ENCODE data around the gene TKFC. TPM values are rescaled to one million over a fixed set of nuclear protein-coding genes. Genes with fewer than 3 reads are reported as not detected.
A peak's percentile ranks its signal among the peaks of the same experiment; 100 is the strongest.

Gene TKFC
- total and polyA plus RNA-seq, 2 donors from 2014 or later: 64.6 to 107 TPM

DNA sequence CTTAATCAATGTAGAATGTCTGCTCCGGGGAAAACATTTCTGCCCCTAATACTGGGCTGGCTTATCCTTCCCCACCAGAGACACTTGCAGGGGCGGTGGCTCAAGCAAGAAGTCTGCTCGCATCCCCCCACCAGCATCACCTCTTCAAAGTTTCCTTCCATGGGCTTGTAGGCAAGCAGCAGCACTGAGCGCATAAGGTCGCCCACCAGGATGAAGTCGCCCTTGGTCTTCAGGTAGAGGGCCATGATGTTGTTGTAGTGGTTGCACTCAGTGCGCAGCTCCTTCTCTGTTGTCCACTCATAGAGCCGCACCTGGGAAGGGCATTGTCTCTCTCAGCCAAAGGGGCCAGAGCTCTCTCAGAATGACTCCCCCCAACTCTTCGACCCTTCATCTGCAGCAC is 29.3 kb upstream of the TKFC start:
- Histone ChIP-seq H3K9me3 (ENCODE audit: control insufficient read depth in 2 of 3, insufficient read depth in 1 of 3, low read length in 3 of 3) (no peaks in the 10 kb centered on the region), H3K27ac (ENCODE audit: low read depth in 2 of 2, low read length in 2 of 2) (no peak overlapping the region), H3K9ac (ENCODE audit: low read length in 3 of 3) (no peak overlapping the region), H3K36me3 (ENCODE audit: control insufficient read depth in 2 of 3, insufficient read depth in 3 of 3, low read length in 3 of 3) (peaks cover 20 to 74% (median 50%) of the 10 kb centered on the region in 3 donors), H3K4me1 (ENCODE audit: control insufficient read depth in 2 of 3, insufficient read depth in 2 of 3, low read depth in 1 of 3, low read length in 3 of 3) (no peaks in the 10 kb centered on the region), H3K27me3 (ENCODE audit: control insufficient read depth, insufficient read depth, low read length) (no peaks in the 10 kb centered on the region), H3K4me3 (ENCODE audit: low read length in 3 of 3) (no peak overlapping the region)
- no peak for TF ChIP-seq CTCF (IDR thresholded peaks at IDR 0.05; ENCODE audit: borderline replicate concordance, extremely low read depth, insufficient read depth)
- FAIRE-seq (no peak), DNase-seq (no peak)
- intact Hi-C loops (cut with DNase I): no loop called here

GRCh38 chr11:61305417-61305816 is 27.6 kb upstream of the TKFC start:
- Histone ChIP-seq H3K27me3 (ENCODE audit: control insufficient read depth, insufficient read depth, low read length) (no peaks in the 10 kb centered on the region), H3K4me3 (ENCODE audit: low read length in 3 of 3) (no peak overlapping the region), H3K9ac (ENCODE audit: low read length in 3 of 3) (no peak overlapping the region), H3K4me1 (ENCODE audit: control insufficient read depth in 2 of 3, insufficient read depth in 2 of 3, low read depth in 1 of 3, low read length in 3 of 3) (no peaks in the 10 kb centered on the region), H3K27ac (ENCODE audit: low read depth in 2 of 2, low read length in 2 of 2) (no peak overlapping the region), H3K9me3 (ENCODE audit: control insufficient read depth in 2 of 3, insufficient read depth in 1 of 3, low read length in 3 of 3) (no peaks in the 10 kb centered on the region), H3K36me3 (ENCODE audit: control insufficient read depth in 2 of 3, insufficient read depth in 3 of 3, low read length in 3 of 3) (peaks cover 27 to 79% (median 59%) of the 10 kb centered on the region in 3 donors)
- DNase-seq: no peak
- TF ChIP-seq CTCF (IDR thresholded peaks at IDR 0.05; ENCODE audit: borderline replicate concordance, extremely low read depth, insufficient read depth): no peak
- no peak for FAIRE-seq
- intact Hi-C loops (cut with DNase I): no loop called here

DNA sequence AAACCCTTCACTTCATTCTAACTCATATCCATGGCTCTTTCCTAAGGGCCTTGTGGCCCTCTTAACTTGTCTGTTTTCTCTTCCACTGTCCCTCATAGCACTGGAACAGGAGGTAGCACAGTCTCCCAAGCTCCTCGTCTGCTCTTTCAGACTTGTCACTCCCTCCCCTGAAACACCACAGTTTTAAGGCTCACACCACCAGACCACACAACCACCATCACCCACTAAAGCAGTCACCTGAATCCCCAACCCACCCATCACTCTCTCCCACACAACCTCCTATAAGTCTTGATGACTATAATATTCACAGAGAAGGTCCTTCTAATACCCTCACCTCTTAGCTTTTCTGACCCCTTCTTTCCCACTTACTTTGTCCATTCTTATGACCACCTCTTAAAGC is 26.8 kb upstream of the TKFC start:
- intact Hi-C loops (cut with DNase I): no loop called here
- H3K36me3 ChIP-seq (ENCODE audit: control insufficient read depth in 2 of 3, insufficient read depth in 3 of 3, low read length in 3 of 3): peaks cover 25 to 79% (median 56%) of the 10 kb centered on the region in 3 donors
- FAIRE-seq (no peak), DNase-seq (no peak)
- H3K4me3 ChIP-seq (ENCODE audit: low read length in 3 of 3): no peak overlapping the region
- H3K9me3 ChIP-seq (ENCODE audit: control insufficient read depth in 2 of 3, insufficient read depth in 1 of 3, low read length in 3 of 3): no peaks in the 10 kb centered on the region
- no peak overlapping the region for H3K27ac ChIP-seq (ENCODE audit: low read depth in 2 of 2, low read length in 2 of 2)
- no peaks in the 10 kb centered on the region for H3K4me1 ChIP-seq (ENCODE audit: control insufficient read depth in 2 of 3, insufficient read depth in 2 of 3, low read depth in 1 of 3, low read length in 3 of 3)
- no peak for TF ChIP-seq CTCF (IDR thresholded peaks at IDR 0.05; ENCODE audit: borderline replicate concordance, extremely low read depth, insufficient read depth)
- no peaks in the 10 kb centered on the region for H3K27me3 ChIP-seq (ENCODE audit: control insufficient read depth, insufficient read depth, low read length)
- H3K9ac ChIP-seq (ENCODE audit: low read length in 3 of 3): no peak overlapping the region

GRCh38 chr11:61307354-61307753 is 25.7 kb upstream of the TKFC start:
- TF ChIP-seq CTCF (IDR thresholded peaks at IDR 0.05; ENCODE audit: borderline replicate concordance, extremely low read depth, insufficient read depth): no peak
- FAIRE-seq (no peak), DNase-seq (peak in 1 of 5 donors; percentile 12)
- H3K4me3 ChIP-seq (ENCODE audit: low read length in 3 of 3): no peak overlapping the region
- H3K36me3 ChIP-seq (ENCODE audit: control insufficient read depth in 2 of 3, insufficient read depth in 3 of 3, low read length in 3 of 3): peaks cover 22 to 79% (median 57%) of the 10 kb centered on the region in 3 donors
- intact Hi-C loops (cut with DNase I): no loop called here
- no peaks in the 10 kb centered on the region for H3K9me3 ChIP-seq (ENCODE audit: control insufficient read depth in 2 of 3, insufficient read depth in 1 of 3, low read length in 3 of 3)
- H3K27ac ChIP-seq (ENCODE audit: low read depth in 2 of 2, low read length in 2 of 2): no peak overlapping the region
- no peaks in the 10 kb centered on the region for H3K4me1 ChIP-seq (ENCODE audit: control insufficient read depth in 2 of 3, insufficient read depth in 2 of 3, low read depth in 1 of 3, low read length in 3 of 3)
- no peak overlapping the region for H3K9ac ChIP-seq (ENCODE audit: low read length in 3 of 3)
- no peaks in the 10 kb centered on the region for H3K27me3 ChIP-seq (ENCODE audit: control insufficient read depth, insufficient read depth, low read length)

Measured in kidney (tissue), 14 donors.